Measurements from ENCODE around the gene KIF16B.

Gene KIF16B

DNA sequence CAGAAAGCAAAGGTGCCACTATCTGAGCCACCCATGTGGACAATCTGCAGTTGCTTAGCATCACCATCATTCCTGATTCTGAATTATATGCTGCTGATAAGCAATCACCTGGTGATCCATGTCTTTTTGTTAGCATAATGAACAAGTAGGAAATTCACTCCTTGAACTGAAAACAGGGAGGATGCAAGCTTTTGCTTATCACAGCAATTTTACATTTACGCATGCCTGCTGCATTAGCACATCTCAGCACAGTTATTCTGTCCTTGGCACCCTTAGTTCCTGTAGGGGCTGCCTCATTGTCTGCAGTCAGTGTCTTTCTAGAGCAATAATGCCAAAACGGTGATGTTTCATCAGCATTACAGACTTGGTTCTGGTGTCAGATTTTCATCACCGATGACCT is 162.6 kb downstream of the KIF16B start:
- FAIRE-seq (no peak), DNase-seq (ENCODE audit: extremely low spot score, insufficient read length, low read depth) (no peak)

- no peak for FAIRE-seq
- no peak for DNase-seq (ENCODE audit: extremely low spot score, insufficient read length, low read depth)
Measured at GRCh38 chr20:16408981-16409380, 164.3 kb downstream of the KIF16B start.

DNA sequence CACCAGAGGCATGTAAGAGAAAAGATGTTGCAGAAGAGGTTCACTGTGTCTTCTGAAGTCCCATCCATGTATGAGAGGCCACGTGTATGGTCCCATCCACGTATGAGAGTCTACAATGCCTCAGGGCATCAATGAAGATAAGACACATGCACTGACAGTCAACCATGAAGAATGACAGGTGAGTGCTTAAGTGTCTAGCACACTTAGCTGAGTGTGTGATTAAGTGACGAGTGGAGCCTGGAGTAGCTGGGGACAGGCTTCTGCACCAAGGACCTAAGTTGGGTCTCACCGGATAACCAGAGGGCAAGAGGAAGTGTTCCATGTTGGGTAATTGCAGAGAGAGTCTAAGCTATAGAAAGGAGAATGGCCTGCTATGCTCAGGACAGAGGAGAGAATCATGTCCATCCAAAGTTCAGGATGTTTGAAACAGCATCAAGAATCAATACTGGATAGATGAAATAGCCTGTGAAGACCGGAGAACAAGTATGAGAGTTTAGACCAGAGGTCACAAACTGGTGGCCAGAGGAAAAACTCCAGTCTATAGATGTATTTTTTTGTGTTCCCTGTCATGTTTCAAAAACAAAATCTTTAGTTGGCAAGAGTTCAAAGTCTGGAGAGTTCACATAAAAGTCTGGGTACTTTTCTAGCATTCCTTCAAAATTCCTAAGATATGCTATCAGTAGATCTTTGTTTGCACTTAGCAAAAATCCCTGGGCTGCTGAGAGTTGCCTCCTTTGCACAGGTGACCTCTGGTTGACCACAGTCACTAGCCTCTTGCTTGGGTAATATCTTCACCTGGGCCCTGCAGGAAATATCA is 165.8 kb downstream of the KIF16B start:
- FAIRE-seq (no peak), DNase-seq (ENCODE audit: extremely low spot score, insufficient read length, low read depth) (no peak)

GRCh38 chr20:16405254-16405653 is 168.0 kb downstream of the KIF16B start:
- DNase-seq (ENCODE audit: extremely low spot score, insufficient read length, low read depth), result no peak
- FAIRE-seq, result no peak

DNA sequence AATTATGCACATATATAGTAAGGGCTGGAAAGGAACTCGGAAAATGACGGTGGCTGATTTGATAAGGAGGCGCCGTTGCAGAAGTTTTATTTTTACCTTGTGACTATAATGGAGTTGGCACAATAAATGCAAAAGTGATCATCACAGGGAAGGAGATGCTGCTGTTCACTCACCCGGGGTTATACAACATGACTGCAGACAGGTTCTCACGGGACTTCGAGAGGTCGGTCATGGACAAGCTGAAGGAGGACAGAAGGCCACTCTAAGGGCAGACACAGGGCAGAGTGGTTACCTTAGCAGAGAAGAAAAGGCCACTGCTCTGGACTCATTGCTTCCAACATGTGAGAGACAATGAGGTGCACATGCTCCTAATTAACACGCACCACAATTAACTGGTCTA is 168.6 kb downstream of the KIF16B start:
- FAIRE-seq (no peak), DNase-seq (ENCODE audit: extremely low spot score, insufficient read length, low read depth) (no peak)

DNA sequence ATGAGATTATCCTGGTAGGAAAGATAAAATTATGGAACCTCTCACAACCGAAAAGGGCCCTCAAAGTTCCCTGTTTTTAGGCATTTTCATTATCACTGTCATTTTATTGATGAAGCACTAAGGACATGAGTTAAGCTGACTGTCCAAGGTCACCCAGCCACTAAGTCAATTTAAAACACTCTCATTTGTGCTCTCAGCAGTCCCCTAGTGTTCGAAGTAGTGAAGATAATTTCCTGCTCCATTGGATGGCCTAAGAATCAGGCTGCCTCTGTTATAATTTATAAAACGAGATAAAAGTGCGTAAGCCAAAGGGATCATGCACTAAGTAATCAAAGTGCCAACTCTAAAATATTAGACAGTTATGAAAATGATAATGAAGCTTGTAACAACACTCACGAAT is 169.1 kb downstream of the KIF16B start:
- no peak for FAIRE-seq
- DNase-seq (ENCODE audit: extremely low spot score, insufficient read length, low read depth), result no peak

DNA sequence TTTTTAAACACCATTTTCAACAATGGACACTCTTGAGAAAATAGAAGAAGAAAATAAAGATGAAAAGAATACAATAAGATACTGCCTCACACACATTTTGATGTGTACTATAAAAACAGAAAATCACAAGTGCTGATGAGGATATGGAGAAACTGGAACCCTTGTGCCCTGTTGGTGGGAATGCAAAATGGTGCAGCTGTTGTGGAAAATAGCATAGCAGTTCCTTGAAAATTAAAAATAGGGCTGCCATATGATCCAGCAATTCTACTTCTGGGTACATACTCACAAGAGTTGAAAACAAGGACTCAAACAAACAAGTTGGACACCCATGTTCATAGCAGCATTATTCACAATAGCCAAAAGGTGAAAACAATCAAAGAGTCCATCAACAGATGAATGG is 173.0 kb downstream of the KIF16B start:
- no peak for FAIRE-seq

GRCh38 chr20:16399801-16400200 is 173.4 kb downstream of the KIF16B start:
- no peak for FAIRE-seq
- no peak for DNase-seq (ENCODE audit: extremely low spot score, insufficient read length, low read depth)

More for the DNA sequence above, 173.0 kb downstream of the KIF16B start:
- DNase-seq (ENCODE audit: extremely low spot score, insufficient read length, low read depth), result no peak

DNA sequence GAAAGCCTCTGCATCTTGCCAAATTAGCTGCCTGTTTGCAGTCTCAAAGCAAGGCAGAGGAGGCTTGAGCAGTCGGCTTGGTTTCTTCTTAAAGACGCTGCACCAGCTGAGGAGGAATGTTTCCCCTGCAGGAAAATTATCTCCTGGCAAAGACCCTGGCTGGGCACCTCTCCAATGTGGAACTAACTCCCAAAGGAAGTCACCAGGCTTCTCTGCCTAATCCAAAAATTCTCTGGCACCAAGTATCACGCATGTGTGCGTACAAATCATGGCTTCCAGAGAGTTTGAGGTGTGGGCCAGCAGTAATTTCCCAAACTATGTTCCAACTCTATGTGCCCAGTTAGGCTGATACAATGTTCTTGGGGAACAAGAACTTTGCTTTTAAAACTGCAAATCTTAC is 176.2 kb downstream of the KIF16B start:
- DNase-seq (ENCODE audit: extremely low spot score, insufficient read length, low read depth), result no peak
- no peak for FAIRE-seq

GRCh38 chr20:16395366-16395765 is 177.9 kb downstream of the KIF16B start:
- no peak for DNase-seq (ENCODE audit: extremely low spot score, insufficient read length, low read depth)
- no peak for FAIRE-seq

DNA sequence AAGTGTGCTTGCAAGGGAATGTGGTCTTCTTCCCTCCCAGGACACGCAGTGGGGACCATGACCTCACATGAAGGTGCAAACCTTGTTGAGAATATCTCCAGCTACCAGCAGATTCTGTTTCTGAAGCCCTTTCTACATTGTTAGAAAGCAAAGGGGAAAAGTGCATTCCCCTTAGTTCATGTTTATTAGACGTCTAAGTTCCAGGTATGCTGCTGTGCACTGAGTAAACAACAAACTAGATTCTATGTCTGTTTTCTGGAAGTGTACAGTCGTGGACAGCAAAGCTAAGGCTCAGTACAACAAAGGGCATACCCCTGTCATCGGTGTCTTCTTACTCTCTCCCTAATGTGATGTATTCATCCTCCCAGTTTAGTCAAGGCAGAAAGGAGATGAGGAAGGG is 178.5 kb downstream of the KIF16B start:
- DNase-seq (ENCODE audit: extremely low spot score, insufficient read length, low read depth) (no peak), FAIRE-seq (no peak)

DNA sequence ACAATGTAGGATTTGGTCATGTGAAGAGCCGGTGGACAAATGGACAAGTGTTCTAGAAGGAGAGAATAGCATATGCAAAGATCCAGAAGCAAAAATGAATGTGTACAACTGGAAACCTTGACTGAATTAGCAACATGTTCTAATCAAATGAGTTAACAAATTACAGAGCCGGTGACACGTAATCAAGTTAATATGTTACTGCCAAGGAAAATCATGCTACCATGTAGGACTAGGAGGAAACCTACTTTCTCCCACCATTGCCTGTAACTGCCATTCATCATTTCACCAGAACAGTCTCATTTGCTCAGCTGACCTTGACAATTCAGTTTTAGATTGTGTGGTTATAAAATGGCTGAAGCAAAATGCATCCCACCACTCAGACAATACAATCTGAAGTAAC is 179.4 kb downstream of the KIF16B start:
- DNase-seq (ENCODE audit: extremely low spot score, insufficient read length, low read depth) (no peak), FAIRE-seq (no peak)

DNA sequence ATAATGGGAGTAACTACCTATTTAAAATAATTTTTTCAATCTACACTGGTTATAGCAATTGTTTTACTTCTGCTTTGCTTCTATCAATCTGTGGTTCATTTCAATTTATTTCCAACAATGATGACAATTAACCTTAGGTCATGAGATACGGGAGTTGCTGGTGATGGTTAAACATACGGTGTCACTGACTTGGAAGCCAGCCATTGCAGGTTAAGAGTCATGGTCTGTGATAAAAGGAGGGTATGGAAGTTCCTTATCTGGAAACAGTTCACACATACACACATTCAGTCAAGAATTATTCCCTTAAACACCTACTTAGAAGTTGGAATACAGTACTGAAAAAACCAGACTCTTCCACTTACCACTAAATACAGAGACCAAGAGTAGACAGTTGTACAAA is 180.0 kb downstream of the KIF16B start:
- FAIRE-seq, result no peak

DNA sequence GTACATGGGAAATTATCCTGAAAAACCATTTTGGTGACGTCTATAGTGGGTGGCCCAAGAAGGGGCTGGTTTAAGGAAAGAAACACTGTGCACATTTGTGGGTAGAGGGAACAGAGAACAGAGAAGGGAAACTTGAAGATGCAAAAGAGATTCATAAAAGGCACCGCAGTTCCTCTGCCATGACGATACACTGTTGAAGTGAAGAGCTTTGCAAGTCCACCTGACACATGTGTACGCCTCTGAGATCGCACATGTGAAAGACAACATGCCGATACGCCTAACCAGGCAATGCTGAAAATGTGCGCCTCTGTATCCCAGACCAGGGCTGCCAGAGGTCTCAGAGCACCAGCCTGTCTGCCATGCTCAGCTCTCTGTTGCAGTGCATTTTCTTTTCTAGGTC is 180.9 kb downstream of the KIF16B start:
- FAIRE-seq (peak; percentile 78), DNase-seq (ENCODE audit: extremely low spot score, insufficient read length, low read depth) (no peak)

More for the DNA sequence above, 180.0 kb downstream of the KIF16B start:
- no peak for DNase-seq (ENCODE audit: extremely low spot score, insufficient read length, low read depth)

DNA sequence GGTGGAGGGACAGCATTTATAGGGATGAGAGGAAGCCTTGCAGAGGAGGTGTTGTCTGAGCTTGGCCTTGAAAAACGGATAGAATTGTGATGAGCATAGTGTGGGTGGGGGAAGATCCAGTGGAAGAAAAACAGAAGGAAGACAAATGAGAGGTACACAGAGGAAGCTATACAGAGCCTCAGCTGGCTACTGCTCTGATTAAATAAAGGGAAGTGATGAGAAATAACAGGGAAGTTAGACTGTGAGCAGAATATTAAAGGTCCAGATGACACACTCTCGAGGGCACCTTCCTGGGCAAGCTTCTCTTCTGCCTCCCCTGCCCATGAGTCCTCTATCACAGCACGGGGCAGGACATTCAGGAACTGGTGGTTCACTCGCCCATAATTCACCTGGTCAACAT is 182.3 kb downstream of the KIF16B start:
- no peak for FAIRE-seq
- no peak for DNase-seq (ENCODE audit: extremely low spot score, insufficient read length, low read depth)

GRCh38 chr20:16388731-16389130 is 184.5 kb downstream of the KIF16B start:
- DNase-seq (ENCODE audit: extremely low spot score, insufficient read length, low read depth) (no peak), FAIRE-seq (no peak)

- FAIRE-seq (no peak), DNase-seq (ENCODE audit: extremely low spot score, insufficient read length, low read depth) (no peak)
Measured at GRCh38 chr20:16387666-16388065, 185.6 kb downstream of the KIF16B start.

GRCh38 chr20:16385891-16386290 is 187.4 kb downstream of the KIF16B start:
- no peak for DNase-seq (ENCODE audit: extremely low spot score, insufficient read length, low read depth)
- FAIRE-seq, result no peak

- FAIRE-seq, result no peak
- no peak for DNase-seq (ENCODE audit: extremely low spot score, insufficient read length, low read depth)
Measured at GRCh38 chr20:16385462-16385861, 187.8 kb downstream of the KIF16B start.

DNA sequence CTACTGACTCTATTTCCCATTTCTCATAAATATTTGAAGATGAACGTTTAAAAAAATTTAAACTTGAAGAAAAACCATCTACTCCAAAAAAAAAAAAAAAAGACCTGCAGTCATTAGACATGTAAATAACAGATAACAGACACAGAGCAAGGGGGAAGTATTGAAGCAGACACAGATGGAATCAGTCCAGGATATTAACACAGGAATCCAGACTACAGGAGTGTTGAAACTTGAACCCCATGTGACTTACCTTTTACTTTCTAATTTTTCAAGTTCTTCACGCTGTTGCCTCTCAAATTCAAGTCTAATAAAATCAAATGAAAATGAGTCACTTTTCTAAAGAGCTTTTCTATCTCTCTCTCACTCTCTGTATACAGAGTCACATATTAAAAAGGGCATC is 191.8 kb downstream of the KIF16B start:
- DNase-seq (ENCODE audit: extremely low spot score, insufficient read length, low read depth), result no peak
- no peak for FAIRE-seq

- DNase-seq (ENCODE audit: extremely low spot score, insufficient read length, low read depth) (no peak), FAIRE-seq (no peak)
Measured at GRCh38 chr20:16378712-16379370, 194.4 kb downstream of the KIF16B start.

GRCh38 chr20:16378122-16378521 is 195.1 kb downstream of the KIF16B start:
- FAIRE-seq, result no peak
- DNase-seq (ENCODE audit: extremely low spot score, insufficient read length, low read depth), result no peak
